Thymus (tissue), 11 donors: ENCODE results near the gene STIM1. TPM values are rescaled to one million over a fixed set of nuclear protein-coding genes. Genes with fewer than 3 reads are reported as not detected.

Source experiments
- DNase-seq, 9 donors: peaks; one replicate each; pipeline ENCODE4 v3.0.0-alpha.2; 2013; ENCODE audit warnings: low spot score in 9 of 9, low read depth in 6 of 9, missing footprints in 1 of 9
- H3K27ac ChIP-seq, 2 donors: one replicate each; pipeline ENCODE4 v1.5.1; 2013; ENCODE audit warnings: control low read depth in 1 of 2, low read depth in 1 of 2, low read length in 1 of 2, mild to moderate bottlenecking in 1 of 2, moderate library complexity in 1 of 2
- H3K27me3 ChIP-seq, 2 donors: one replicate each; pipeline ENCODE4 v1.5.1; 2013; ENCODE audit warnings: low read length in 1 of 2; ENCODE audit not compliant: control insufficient read depth in 2 of 2, insufficient read depth in 1 of 2
- H3K36me3 ChIP-seq, 2 donors: one replicate each; pipeline ENCODE4 v1.5.1; 2013; ENCODE audit warnings: low read length in 1 of 2, mild to moderate bottlenecking in 1 of 2, moderate library complexity in 1 of 2; ENCODE audit not compliant: control insufficient read depth in 2 of 2, insufficient read depth in 2 of 2
- H3K4me1 ChIP-seq, 2 donors: one replicate each; pipeline ENCODE4 v1.5.1; 2013; ENCODE audit warnings: low read length in 2 of 2; ENCODE audit not compliant: control insufficient read depth in 2 of 2, insufficient read depth in 2 of 2
- H3K4me3 ChIP-seq, 2 donors: one replicate each; pipeline ENCODE4 v1.5.1; 2013; ENCODE audit warnings: low read length in 2 of 2, control low read depth in 1 of 2, mild to moderate bottlenecking in 1 of 2
- H3K9me3 ChIP-seq, 2 donors: one replicate each; pipeline ENCODE4 v1.5.1; 2013; ENCODE audit warnings: low read length in 1 of 2, mild to moderate bottlenecking in 1 of 2; ENCODE audit not compliant: control insufficient read depth in 2 of 2, insufficient read depth in 1 of 2
- WGBS: extraction: QIAGEN DNeasy Blood & Tissue Kit; methylation state at CpG from one replicate; pipeline ENCODE4 v1.1.7; 2013; 5-methylcytosine and 5-hydroxymethylcytosine counted together
- polyA plus RNA-seq: library from polyadenylated mRNA; stranded (reverse); fragments of 200-250 nt; gene quantifications from one replicate; pipeline ENCODE4 v1.2.3, GENCODE V29; 2013
- total RNA-seq: library from RNA; stranded (reverse); fragments of 120-200 nt; gene quantifications from one replicate; pipeline ENCODE4 v1.2.4, GENCODE V29; 2013
- donor health status: healthy.

STIM1 gene
- total and polyA plus RNA-seq, 2 donors, result 30.8 to 33.0 TPM

DNA sequence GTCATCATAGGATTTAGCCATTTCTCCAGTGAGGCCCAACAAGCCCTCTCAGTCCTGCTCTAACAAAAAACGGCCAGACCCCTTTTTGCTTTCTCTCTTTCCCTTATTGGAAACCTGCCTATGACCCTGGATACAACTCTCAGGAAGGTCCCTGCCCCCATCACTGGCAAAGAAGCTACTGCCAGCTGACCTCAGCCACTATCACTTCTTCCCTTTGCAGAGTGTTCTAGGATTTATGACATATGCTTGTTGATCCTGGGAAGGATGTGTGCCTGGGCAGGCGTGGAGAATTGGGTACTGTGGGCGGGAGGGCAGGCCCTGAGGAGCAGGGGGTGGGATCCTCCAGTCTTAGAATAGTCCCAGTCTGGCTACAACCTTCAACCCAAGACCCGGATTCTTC is 39.6 kb upstream of the STIM1 start:
- no peaks in the 10 kb centered on the region for H3K9me3 ChIP-seq
- H3K36me3 ChIP-seq, result peaks cover 0 to 5% of the 10 kb centered on the region in 2 donors
- H3K4me1 ChIP-seq, result no peaks in the 10 kb centered on the region
- H3K27me3 ChIP-seq, result no peaks in the 10 kb centered on the region
- WGBS, result 95% methylated on average over 4 of the region's 4 CpGs
- DNase-seq, result no peak
- H3K4me3 ChIP-seq, result no peak overlapping the region
- H3K27ac ChIP-seq, result no peak overlapping the region

DNA sequence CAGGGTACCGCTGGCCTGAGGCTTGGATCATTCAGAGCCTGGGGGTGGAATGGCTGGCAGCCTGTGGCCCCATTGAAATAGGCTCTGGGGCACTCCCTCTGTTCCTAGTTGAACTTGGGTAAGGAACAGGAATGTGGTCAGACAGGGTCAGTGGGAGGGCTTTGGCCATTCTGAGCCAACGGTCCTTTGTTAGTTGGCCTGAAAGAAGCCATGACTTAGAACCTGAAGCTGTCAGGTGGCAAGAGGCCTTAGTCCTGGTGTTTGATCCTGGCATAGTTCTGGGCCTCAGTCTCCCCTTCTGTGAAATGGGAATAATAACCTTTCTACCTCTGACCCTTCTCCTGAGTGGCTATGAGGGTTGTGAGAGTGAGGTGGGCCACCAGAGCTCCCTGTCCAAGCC is 38.8 kb upstream of the STIM1 start:
- Histone ChIP-seq H3K9me3 (no peaks in the 10 kb centered on the region), H3K4me3 (no peak overlapping the region), H3K27ac (no peak overlapping the region), H3K4me1 (no peaks in the 10 kb centered on the region), H3K36me3 (peaks cover 0 to 2% of the 10 kb centered on the region in 2 donors), H3K27me3 (no peaks in the 10 kb centered on the region)
- no peak for DNase-seq
- 98% methylated on average over 2 of the region's 2 CpGs for WGBS

DNA sequence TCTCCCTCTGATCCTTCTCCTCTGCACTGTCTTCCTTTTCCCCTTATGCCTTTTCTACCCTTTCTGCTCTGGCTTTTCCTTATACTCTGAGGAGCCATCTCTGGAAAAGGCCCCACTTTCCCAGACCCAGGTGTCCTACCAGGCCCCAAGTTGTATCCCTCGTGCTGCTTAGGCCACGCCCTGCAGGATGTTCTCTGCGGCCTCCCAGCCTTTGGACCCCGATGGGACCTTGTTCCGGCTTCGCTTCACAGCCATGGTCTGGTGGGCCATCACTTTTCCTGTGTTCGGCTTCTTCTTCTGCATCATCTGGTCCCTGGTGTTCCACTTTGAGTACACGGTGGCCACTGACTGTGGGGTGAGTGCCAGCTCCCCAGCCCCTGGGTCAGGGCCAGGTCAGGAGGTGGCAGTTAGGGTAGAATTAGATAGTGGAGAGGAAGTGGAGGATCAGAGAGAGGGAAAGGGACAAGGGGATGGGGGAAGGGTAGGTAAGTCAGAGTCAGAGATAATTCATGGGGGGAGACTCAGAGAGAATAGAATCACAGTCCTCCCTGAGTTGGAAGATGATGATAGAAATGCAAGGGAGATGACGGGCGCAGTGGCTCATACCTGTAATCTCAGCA is 38.2 kb upstream of the STIM1 start:
- no peak overlapping the region for H3K27ac ChIP-seq
- no peak overlapping the region for H3K4me3 ChIP-seq
- DNase-seq, result no peak
- no peaks in the 10 kb centered on the region for H3K27me3 ChIP-seq
- WGBS, result 94% methylated on average over 10 of the region's 10 CpGs
- H3K9me3 ChIP-seq, result no peaks in the 10 kb centered on the region
- peaks cover 0 to 2% of the 10 kb centered on the region in 2 donors for H3K36me3 ChIP-seq
- H3K4me1 ChIP-seq, result no peaks in the 10 kb centered on the region

DNA sequence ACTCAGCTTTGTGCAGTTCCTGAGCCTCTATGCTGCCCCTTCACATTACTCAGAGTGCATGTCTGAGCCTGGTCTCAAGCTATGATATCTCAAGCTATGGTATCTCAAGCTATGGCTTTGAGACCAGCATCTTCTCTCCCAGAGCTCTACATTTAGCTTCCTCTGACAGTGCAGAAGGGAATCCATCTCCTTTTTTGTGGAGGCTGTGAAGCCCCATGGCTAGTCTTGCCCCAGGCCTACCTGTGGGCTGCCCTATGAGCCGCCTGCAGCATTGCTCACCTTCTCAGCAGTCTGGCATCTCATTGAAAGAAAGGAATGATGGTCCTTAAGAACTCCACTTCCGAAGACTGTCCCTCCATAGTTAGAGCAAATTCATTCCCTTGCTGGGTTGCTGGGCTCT is 34.5 kb upstream of the STIM1 start:
- WGBS, result 97% methylated on average over 2 of the region's 2 CpGs
- DNase-seq, result no peak
- Histone ChIP-seq H3K4me1 (peaks cover 0 to 4% of the 10 kb centered on the region in 2 donors), H3K27me3 (no peaks in the 10 kb centered on the region), H3K36me3 (peaks cover 12 to 15% of the 10 kb centered on the region in 2 donors), H3K4me3 (no peak overlapping the region), H3K27ac (no peak overlapping the region), H3K9me3 (no peaks in the 10 kb centered on the region)

DNA sequence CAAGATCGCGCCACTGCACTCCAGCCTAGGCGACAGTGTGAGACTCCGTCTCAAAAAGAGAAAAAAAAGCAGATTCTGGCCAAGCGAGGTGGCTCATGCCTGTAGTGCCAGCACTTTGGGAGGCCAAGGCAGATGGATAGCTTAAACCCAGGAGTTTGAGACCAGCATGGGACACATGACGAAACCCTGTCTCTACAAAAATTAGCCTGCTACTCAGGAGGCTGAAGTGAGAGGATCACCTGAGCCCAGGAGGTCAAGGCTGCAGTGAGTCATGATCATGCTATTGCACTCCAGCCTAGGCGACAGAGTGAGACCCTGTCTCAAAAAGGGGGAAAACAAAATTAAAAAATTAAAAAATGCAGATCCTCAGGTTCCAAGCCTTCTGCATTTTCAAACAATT is 33.2 kb upstream of the STIM1 start:
- Histone ChIP-seq H3K9me3 (no peaks in the 10 kb centered on the region), H3K4me1 (peaks cover 0 to 4% of the 10 kb centered on the region in 2 donors), H3K36me3 (peaks cover 25 to 28% of the 10 kb centered on the region in 2 donors), H3K4me3 (no peak overlapping the region), H3K27ac (no peak overlapping the region), H3K27me3 (no peaks in the 10 kb centered on the region)
- no peak for DNase-seq
- WGBS, result 97% methylated on average over 7 of the region's 7 CpGs

DNA sequence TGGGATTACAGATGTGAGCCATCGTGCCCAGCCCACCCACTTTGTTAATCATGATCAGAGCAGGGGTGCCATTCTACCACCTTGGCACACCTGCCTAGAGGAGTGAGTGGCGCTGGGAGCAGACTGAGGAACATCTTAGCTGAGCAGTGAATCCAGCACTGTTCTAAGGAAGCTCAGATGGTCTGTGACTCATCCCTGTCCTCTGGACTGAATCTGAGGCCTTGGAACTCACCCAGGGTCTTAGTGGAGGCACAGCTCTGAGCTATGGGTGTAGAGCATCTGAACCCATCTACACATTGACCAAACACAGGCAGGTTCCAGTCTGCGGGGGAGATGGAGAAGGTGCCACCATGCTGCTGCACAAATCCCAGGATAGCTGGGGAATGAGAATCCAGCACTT is 32.2 kb upstream of the STIM1 start:
- Histone ChIP-seq H3K36me3 (peaks cover 35 to 38% of the 10 kb centered on the region in 2 donors), H3K4me3 (no peak overlapping the region), H3K9me3 (no peaks in the 10 kb centered on the region), H3K27me3 (no peaks in the 10 kb centered on the region), H3K27ac (no peak overlapping the region), H3K4me1 (peaks cover 0 to 4% of the 10 kb centered on the region in 2 donors)
- WGBS, result 98% methylated on average over 3 of the region's 3 CpGs
- DNase-seq, result no peak

DNA sequence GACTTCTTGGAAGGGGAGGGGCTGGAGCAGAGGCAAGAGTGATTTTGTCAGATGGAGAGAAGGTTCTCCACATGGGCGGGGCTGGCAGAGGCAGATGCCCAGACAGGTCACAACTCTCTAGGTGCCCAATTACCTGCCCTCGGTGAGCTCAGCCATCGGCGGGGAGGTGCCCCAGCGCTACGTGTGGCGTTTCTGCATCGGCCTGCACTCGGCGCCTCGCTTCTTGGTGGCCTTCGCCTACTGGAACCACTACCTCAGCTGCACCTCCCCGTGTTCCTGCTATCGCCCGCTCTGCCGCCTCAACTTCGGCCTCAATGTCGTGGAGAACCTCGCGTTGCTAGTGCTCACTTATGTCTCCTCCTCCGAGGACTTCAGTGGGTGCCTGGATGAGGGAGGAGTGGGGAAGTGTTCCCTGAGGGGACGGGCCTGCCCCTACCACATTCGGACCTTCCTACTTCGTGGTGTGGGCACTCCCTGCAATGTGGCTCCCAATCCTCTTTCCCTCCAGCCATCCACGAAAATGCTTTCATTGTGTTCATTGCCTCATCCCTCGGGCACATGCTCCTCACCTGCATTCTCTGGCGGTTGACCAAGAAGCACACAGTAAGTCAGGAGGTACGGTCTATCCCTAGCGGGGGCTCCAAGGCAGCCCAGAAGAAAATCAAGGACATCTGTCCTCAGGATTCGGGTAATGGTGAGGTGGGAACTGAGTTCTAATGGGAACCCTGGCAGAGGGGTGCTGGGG is 31.5 kb upstream of the STIM1 start:
- peaks cover 0 to 4% of the 10 kb centered on the region in 2 donors for H3K4me1 ChIP-seq
- H3K27ac ChIP-seq, result no peak overlapping the region
- no peak overlapping the region for H3K4me3 ChIP-seq
- no peaks in the 10 kb centered on the region for H3K9me3 ChIP-seq
- no peaks in the 10 kb centered on the region for H3K27me3 ChIP-seq
- H3K36me3 ChIP-seq, result peaks cover 35 to 39% of the 10 kb centered on the region in 2 donors
- 98% methylated on average over 30 of the region's 30 CpGs for WGBS
- DNase-seq, result no peak

DNA sequence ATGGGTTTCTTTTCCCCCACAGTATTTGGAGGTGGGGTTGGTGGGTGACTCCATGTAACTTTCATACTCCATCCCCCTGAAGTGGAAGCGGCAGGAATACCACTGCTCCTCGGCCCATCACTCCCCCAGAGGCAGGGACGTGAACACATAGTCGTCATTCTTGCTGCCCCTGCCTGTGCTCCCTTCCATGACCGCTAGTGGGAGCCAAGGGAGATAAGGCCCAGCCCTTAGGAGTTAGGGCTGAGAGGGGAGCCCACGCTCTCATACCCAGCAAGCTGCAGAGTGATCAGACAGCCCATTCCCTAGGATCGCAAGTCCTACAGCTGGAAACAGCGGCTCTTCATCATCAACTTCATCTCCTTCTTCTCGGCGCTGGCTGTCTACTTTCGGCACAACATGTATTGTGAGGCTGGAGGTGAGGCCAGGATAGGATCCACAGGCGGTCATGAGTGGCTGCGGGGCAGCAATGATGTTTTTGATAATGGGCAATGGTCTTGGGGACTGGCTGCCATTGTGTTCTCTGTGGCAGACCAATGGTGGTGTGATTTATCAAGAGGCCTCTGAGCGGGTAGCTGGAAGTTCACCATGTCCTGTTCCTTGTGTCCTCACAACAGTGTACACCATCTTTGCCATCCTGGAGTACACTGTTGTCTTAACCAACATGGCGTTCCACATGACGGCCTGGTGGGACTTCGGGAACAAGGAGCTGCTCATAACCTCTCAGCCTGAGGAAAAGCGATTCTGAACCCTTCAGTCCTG is 30.6 kb upstream of the STIM1 start:
- Histone ChIP-seq H3K27ac (no peak overlapping the region), H3K4me3 (no peak overlapping the region), H3K9me3 (no peaks in the 10 kb centered on the region), H3K4me1 (peaks cover 0 to 4% of the 10 kb centered on the region in 2 donors), H3K36me3 (peaks cover 38 to 47% of the 10 kb centered on the region in 2 donors), H3K27me3 (no peaks in the 10 kb centered on the region)
- peak in 6 of 9 donors; percentile 69 to 90 (median 78) for DNase-seq
- 71% methylated on average over 18 of the region's 18 CpGs for WGBS
